Kidney (tissue), 14 donors: ENCODE data around the gene DSTN. TPM values are rescaled to one million over a fixed set of nuclear protein-coding genes. Genes with fewer than 3 reads are reported as not detected.

Experiments
- DNase-seq, 5 donors: peaks; one replicate each; pipeline ENCODE4 v3.0.0-alpha.2; 2013 to 2020
- FAIRE-seq: peaks from 2 replicates; lab custom pipeline; 2012; peaks lifted over from hg19 to GRCh38; lab: Jason Lieb, UNC
- H3K27ac ChIP-seq, 2 donors: one replicate each; pipeline ENCODE4 v1.7.0; 2013; ENCODE audit warnings: low read depth in 2 of 2, low read length in 2 of 2, inconsistent platforms in 1 of 2
- H3K27me3 ChIP-seq: one replicate; pipeline ENCODE4 v1.7.1; 2013; ENCODE audit warnings: low read length, inconsistent platforms; ENCODE audit not compliant: control insufficient read depth, insufficient read depth
- H3K36me3 ChIP-seq, 3 donors: one replicate each; pipeline versions ENCODE4 v1.7.0 to v1.7.1; 2013; ENCODE audit warnings: low read length in 3 of 3, control low read depth in 1 of 3, inconsistent platforms in 1 of 3; ENCODE audit not compliant: insufficient read depth in 3 of 3, control insufficient read depth in 2 of 3
- H3K4me1 ChIP-seq, 3 donors: one replicate each; pipeline versions ENCODE4 v1.7.0 to v1.7.1; 2013; ENCODE audit warnings: low read length in 3 of 3, inconsistent platforms in 1 of 3, low read depth in 1 of 3; ENCODE audit not compliant: control insufficient read depth in 2 of 3, insufficient read depth in 2 of 3
- H3K4me3 ChIP-seq, 3 donors: one replicate each; pipeline versions ENCODE4 v1.7.0 to v1.8.1; 2013; ENCODE audit warnings: low read length in 3 of 3, control low read depth in 1 of 3, inconsistent platforms in 1 of 3
- H3K9ac ChIP-seq, 3 donors: one replicate each; pipeline versions ENCODE4 v1.7.0 to v1.7.1; 2013; ENCODE audit warnings: low read length in 3 of 3, control low read depth in 1 of 3, inconsistent platforms in 1 of 3
- H3K9me3 ChIP-seq, 3 donors: one replicate each; pipeline versions ENCODE4 v1.7.0 to v1.7.1; 2013; ENCODE audit warnings: low read length in 3 of 3, control low read depth in 1 of 3, inconsistent platforms in 1 of 3; ENCODE audit not compliant: control insufficient read depth in 2 of 3, insufficient read depth in 1 of 3
- CTCF ChIP-seq: IDR thresholded peaks from 3 replicates; pipeline ENCODE4 v1.5.1; 2012; ENCODE audit warnings: mild to moderate bottlenecking, moderate library complexity, borderline replicate concordance; ENCODE audit not compliant: insufficient read depth; ENCODE audit errors: extremely low read depth
- intact Hi-C: fragments of 100-400 bp; cut with DNase I; formaldehyde crosslinking; loops from one replicate; pipeline ENCODE4 v1.11.1; 2022
- polyA plus RNA-seq: library from polyadenylated mRNA; stranded (reverse); fragments of 350-450 nt; fragmentation: Illumina TruSeq; extraction: RNeasy Lipid Tissue Mini Kit (QIAGEN cat#74804); gene quantifications from one replicate; pipeline ENCODE4 v1.2.3, GENCODE V29; 2014; ENCODE audit warnings: low read depth, low replicate concordance; ENCODE audit not compliant: insufficient read depth
- total RNA-seq: library from RNA; stranded (reverse); fragmentation: NEBNext Ultra II Directional; extraction: Animal tissue kit (Norgen Biotek cat#: 25700); gene quantifications from one replicate; pipeline ENCODE4 v1.2.1, GENCODE V29; 2021
- donor health status: control.
- donor health status: control.
- donor health status: control.
- donor health status: control.
- donor health status: control.
- donor health status: DM: yes; HTN: yes; CAD: no.
- donor health status: Normal renal cell carcinoma (clear cell type).

Gene DSTN
- total and polyA plus RNA-seq, 2 donors from 2014 or later = 409 to 525 TPM

GRCh38 chr20:17598013-17598550 is 28.2 kb downstream of the DSTN start:
- DNase-seq = no peak
- H3K9me3 ChIP-seq = no peaks in the 10 kb centered on the region
- peaks cover 2 to 18% (median 18%) of the 10 kb centered on the region in 3 donors for H3K4me1 ChIP-seq
- TF ChIP-seq CTCF = no peak
- no peak overlapping the region for H3K9ac ChIP-seq
- intact Hi-C loops = no loop called here
- peaks cover 0 to 5% (median 2%) of the 10 kb centered on the region in 3 donors for H3K36me3 ChIP-seq
- H3K4me3 ChIP-seq = no peak overlapping the region
- no peak overlapping the region for H3K27ac ChIP-seq
- no peak for FAIRE-seq
- H3K27me3 ChIP-seq = no peaks in the 10 kb centered on the region

GRCh38 chr20:17601957-17602356 is 32.1 kb downstream of the DSTN start:
- Histone ChIP-seq H3K36me3 (peaks cover 0 to 5% (median 2%) of the 10 kb centered on the region in 3 donors), H3K9me3 (no peaks in the 10 kb centered on the region), H3K4me1 (peaks cover 2 to 25% (median 23%) of the 10 kb centered on the region in 3 donors), H3K9ac (peak overlapping the region in 1 of 3 donors; percentile 34), H3K27me3 (no peaks in the 10 kb centered on the region), H3K4me3 (no peak overlapping the region), H3K27ac (peak overlapping the region in 1 of 2 donors; percentile 7)
- DNase-seq (peak in 1 of 5 donors; percentile 11), FAIRE-seq (no peak)
- intact Hi-C loops = no loop called here
- TF ChIP-seq CTCF = no peak

- TF ChIP-seq CTCF = no peak
- DNase-seq (no peak), FAIRE-seq (no peak)
- H3K4me3 ChIP-seq = no peak overlapping the region
- H3K9me3 ChIP-seq = no peaks in the 10 kb centered on the region
- peaks cover 2 to 25% (median 23%) of the 10 kb centered on the region in 3 donors for H3K4me1 ChIP-seq
- H3K9ac ChIP-seq = no peak overlapping the region
- H3K36me3 ChIP-seq = peaks cover under 1 to 5% (median 2%) of the 10 kb centered on the region in 3 donors
- H3K27ac ChIP-seq = no peak overlapping the region
- intact Hi-C loops = no loop called here
- no peaks in the 10 kb centered on the region for H3K27me3 ChIP-seq
Observed at GRCh38 chr20:17602493-17602892, 32.6 kb downstream of the DSTN start.
